ENCODE data around the gene LBHD2.

- no peak for TF ChIP-seq CTCF (IDR thresholded peaks at IDR 0.05; ENCODE audit: low read depth, low read length)
- no peak for TF ChIP-seq EZH2phosphoT487 (IDR thresholded peaks at IDR 0.05; ENCODE audit: low read depth)
Observed at GRCh38 chr14:103125098-103126070, 41.4 kb downstream of the LBHD2 start.

Data from OCI-LY3 (cell line).